ENCODE data around the gene TRMT112. TPM values are rescaled to one million over a fixed set of nuclear protein-coding genes. Genes with fewer than 3 reads are reported as not detected.
"Not testable (repeated sequence)": the region's sequence is repeated elsewhere in the genome, so short reads cannot be mapped to it uniquely, and the experiment has no call there.

The TRMT112 gene
- total and polyA plus RNA-seq, 2 experiments from 2014 or later = 331 to 438 TPM

- peaks cover 5% of the 10 kb centered on the region for H3K4me1 ChIP-seq (ENCODE audit: low read depth)
- H3K27ac ChIP-seq = no peak overlapping the region
- no peak overlapping the region for H3K4me3 ChIP-seq
- H3K9me3 ChIP-seq (ENCODE audit: low read depth) = no peaks in the 10 kb centered on the region
- no peaks in the 10 kb centered on the region for H3K27me3 ChIP-seq
- peaks cover 5% of the 10 kb centered on the region for H3K36me3 ChIP-seq
- peak; percentile 19 for TF ChIP-seq CTCF (IDR thresholded peaks at IDR 0.05; ENCODE audit: low read depth, low read length)
- no peak for DNase-seq (ENCODE audit: low read depth in 1 of 2, low spot score in 1 of 2)
These were observed 3.1 kb downstream of the TRMT112 start for GRCh38 chr11:64314146-64314804.

GRCh38 chr11:64313491-64314145, 3.7 kb downstream of the TRMT112 start:
- TF ChIP-seq CTCF (IDR thresholded peaks at IDR 0.05; ENCODE audit: low read depth, low read length) = no peak
- peak in 1 of 2 donors; percentile 42 for DNase-seq (ENCODE audit: low read depth in 1 of 2, low spot score in 1 of 2)
- Histone ChIP-seq H3K4me1 (ENCODE audit: low read depth) (no peaks in the 10 kb centered on the region), H3K9me3 (ENCODE audit: low read depth) (no peaks in the 10 kb centered on the region), H3K36me3 (peaks cover 5% of the 10 kb centered on the region), H3K27ac (no peak overlapping the region), H3K4me3 (no peak overlapping the region), H3K27me3 (no peaks in the 10 kb centered on the region)

- H3K9me3 ChIP-seq (ENCODE audit: low read depth) = no peaks in the 10 kb centered on the region
- H3K27ac ChIP-seq = no peak overlapping the region
- no peaks in the 10 kb centered on the region for H3K27me3 ChIP-seq
- DNase-seq (ENCODE audit: low read depth in 1 of 2, low spot score in 1 of 2) = no peak
- H3K36me3 ChIP-seq = peaks cover 5% of the 10 kb centered on the region
- H3K4me1 ChIP-seq (ENCODE audit: low read depth) = no peaks in the 10 kb centered on the region
- no peak overlapping the region for H3K4me3 ChIP-seq
- TF ChIP-seq CTCF (IDR thresholded peaks at IDR 0.05; ENCODE audit: low read depth, low read length) = no peak
These were observed 4.4 kb downstream of the TRMT112 start for GRCh38 chr11:64312947-64313346.

GRCh38 chr11:64307795-64308194, 9.6 kb downstream of the TRMT112 start:
- peaks cover 11% of the 10 kb centered on the region for H3K4me1 ChIP-seq (ENCODE audit: low read depth)
- H3K27me3 ChIP-seq; H3K27ac ChIP-seq; H3K36me3 ChIP-seq; H3K9me3 ChIP-seq (ENCODE audit: low read depth); H3K4me3 ChIP-seq; DNase-seq (ENCODE audit: low read depth in 1 of 2, low spot score in 1 of 2): not testable (repeated sequence)

- no peak for TF ChIP-seq CTCF (IDR thresholded peaks at IDR 0.05; ENCODE audit: low read depth, low read length)
- Histone ChIP-seq H3K4me1 (ENCODE audit: low read depth) (peaks cover 11% of the 10 kb centered on the region), H3K36me3 (no peaks in the 10 kb centered on the region), H3K27me3 (no peaks in the 10 kb centered on the region), H3K9me3 (ENCODE audit: low read depth) (no peaks in the 10 kb centered on the region), H3K27ac (peak overlapping the region; percentile 88), H3K4me3 (peak overlapping the region; percentile 71)
- peak in 1 of 2 donors; percentile 46 for DNase-seq (ENCODE audit: low read depth in 1 of 2, low spot score in 1 of 2)
These were observed 10.3 kb downstream of the TRMT112 start for GRCh38 chr11:64306876-64307622.

- Histone ChIP-seq H3K4me3 (peak overlapping the region; percentile 71), H3K4me1 (ENCODE audit: low read depth) (peaks cover 11% of the 10 kb centered on the region), H3K27ac (peak overlapping the region; percentile 88), H3K36me3 (no peaks in the 10 kb centered on the region), H3K9me3 (ENCODE audit: low read depth) (no peaks in the 10 kb centered on the region), H3K27me3 (peaks cover 5% of the 10 kb centered on the region)
- no peak for TF ChIP-seq CTCF (IDR thresholded peaks at IDR 0.05; ENCODE audit: low read depth, low read length)
- DNase-seq (ENCODE audit: low read depth in 1 of 2, low spot score in 1 of 2) = no peak
These were observed 10.8 kb downstream of the TRMT112 start for GRCh38 chr11:64306563-64306875.
